ENCODE measurements around the gene TMEM238.

DNA sequence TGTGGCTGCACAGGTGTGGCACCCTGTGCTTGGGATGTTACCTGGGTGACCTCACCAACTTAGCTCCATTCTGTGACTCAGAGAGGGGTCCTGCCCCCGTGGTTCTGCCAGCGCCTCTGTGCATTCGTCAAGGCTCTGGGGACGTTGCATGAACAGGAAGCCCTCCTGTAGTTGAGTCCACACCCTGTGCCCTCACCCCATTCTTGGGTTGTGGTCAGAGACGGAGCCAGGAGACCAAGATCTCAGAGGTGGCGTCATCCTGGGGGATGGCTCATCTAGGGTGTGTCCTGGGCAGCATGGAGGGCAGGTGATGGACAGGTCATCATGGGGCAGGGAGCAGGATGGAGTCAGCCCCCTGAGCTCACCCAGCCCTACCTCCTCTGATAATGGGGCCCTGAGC is 32.1 kb downstream of the TMEM238 start:
- TF ChIP-seq, protein P1, sequence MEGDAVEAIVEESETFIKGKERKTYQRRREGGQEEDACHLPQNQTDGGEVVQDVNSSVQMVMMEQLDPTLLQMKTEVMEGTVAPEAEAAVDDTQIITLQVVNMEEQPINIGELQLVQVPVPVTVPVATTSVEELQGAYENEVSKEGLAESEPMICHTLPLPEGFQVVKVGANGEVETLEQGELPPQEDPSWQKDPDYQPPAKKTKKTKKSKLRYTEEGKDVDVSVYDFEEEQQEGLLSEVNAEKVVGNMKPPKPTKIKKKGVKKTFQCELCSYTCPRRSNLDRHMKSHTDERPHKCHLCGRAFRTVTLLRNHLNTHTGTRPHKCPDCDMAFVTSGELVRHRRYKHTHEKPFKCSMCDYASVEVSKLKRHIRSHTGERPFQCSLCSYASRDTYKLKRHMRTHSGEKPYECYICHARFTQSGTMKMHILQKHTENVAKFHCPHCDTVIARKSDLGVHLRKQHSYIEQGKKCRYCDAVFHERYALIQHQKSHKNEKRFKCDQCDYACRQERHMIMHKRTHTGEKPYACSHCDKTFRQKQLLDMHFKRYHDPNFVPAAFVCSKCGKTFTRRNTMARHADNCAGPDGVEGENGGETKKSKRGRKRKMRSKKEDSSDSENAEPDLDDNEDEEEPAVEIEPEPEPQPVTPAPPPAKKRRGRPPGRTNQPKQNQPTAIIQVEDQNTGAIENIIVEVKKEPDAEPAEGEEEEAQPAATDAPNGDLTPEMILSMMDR (IDR thresholded peaks at IDR 0.05), result no peak
- TF ChIP-seq ZFX (IDR thresholded peaks at IDR 0.05; ENCODE audit: borderline replicate concordance), result no peak
